ENCODE data around the gene TPSB2.
A peak's percentile ranks its signal among the peaks of the same experiment; 100 is the strongest.

GRCh38 chr16:1264345-1265089 is 34.5 kb upstream of the TPSB2 start:
- peak; percentile 12 for TF ChIP-seq ZBTB26 (tag by site-specific recombination; optimal IDR thresholded peaks at IDR 0.05)
- no peak for TF ChIP-seq ZNF639 (tag by site-specific recombination; IDR thresholded peaks at IDR 0.05)
- no peak for TF ChIP-seq GLIS2 (tag by site-specific recombination; IDR thresholded peaks at IDR 0.05)
- no peak for TF ChIP-seq ZNF274 (IDR thresholded peaks at IDR 0.05; ENCODE audit: low read length)
- TF ChIP-seq ZNF274 (tag by site-specific recombination; IDR thresholded peaks at IDR 0.05; ENCODE audit: borderline replicate concordance) = no peak
- TF ChIP-seq CTCF (tag by site-specific recombination; IDR thresholded peaks at IDR 0.05) = no peak
- TF ChIP-seq ZNF311 (tag by site-specific recombination; IDR thresholded peaks at IDR 0.05; ENCODE audit: borderline replicate concordance) = no peak
- no peak for TF ChIP-seq ZNF324 (tag by site-specific recombination; IDR thresholded peaks at IDR 0.05)
- TF ChIP-seq ZNF664 (tag by site-specific recombination; IDR thresholded peaks at IDR 0.05) = no peak
- TF ChIP-seq ZNF555 (tag by site-specific recombination; conservative IDR thresholded peaks at IDR 0.05) = no peak
- no peak for TF ChIP-seq PRDM4 (tag by site-specific recombination; IDR thresholded peaks at IDR 0.05)
- TF ChIP-seq ZNF114 (tag by site-specific recombination; IDR thresholded peaks at IDR 0.05) = no peak
- TF ChIP-seq ZFP37 (tag by site-specific recombination; IDR thresholded peaks at IDR 0.05) = no peak
- TF ChIP-seq KLF16 (tag by site-specific recombination; IDR thresholded peaks at IDR 0.05) = no peak
